ENCODE measurements around the gene EPN3. TPM values are rescaled to one million over a fixed set of nuclear protein-coding genes. Genes with fewer than 3 reads are reported as not detected.

EPN3 gene
- polyA plus RNA-seq, 1 donor (not counting 4 experiments of a cell fraction or from before 2014, with no cell fraction given): 66.7 TPM

DNA sequence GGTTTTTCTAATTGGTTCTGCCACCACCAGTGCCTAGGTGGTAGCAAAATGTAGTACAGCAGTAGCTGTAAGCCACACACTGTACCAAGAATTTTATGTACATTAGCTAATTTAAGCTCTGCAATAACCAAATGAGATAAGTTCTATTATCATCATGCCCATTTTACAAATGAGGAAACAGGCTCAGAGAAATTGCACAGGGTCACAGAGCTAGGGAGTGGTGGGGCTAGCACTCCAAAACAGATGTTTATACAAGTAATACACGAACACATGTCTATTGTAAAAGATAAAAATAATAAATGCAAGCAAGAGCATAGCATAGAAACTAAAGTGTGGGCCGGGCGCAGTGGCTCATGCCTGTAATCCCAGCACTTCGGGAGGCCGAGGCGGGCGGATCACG, 40.3 kb upstream of the EPN3 start:
- dilution Hi-C loops (cut with MboI; ENCODE audit: extremely low pct_ligation_motif_present, low sequenced_read_pairs): no loop called here
- Histone ChIP-seq H2AFZ (ENCODE audit: control insufficient read depth, low read length) (no peak overlapping the region), H4K20me1 (ENCODE audit: control insufficient read depth, extremely low read depth, insufficient read depth, low read length) (no peaks in the 10 kb centered on the region), H3K9ac (ENCODE audit: control insufficient read depth, extremely low read depth, insufficient read depth, low read length) (no peak overlapping the region), H3K27ac (ENCODE audit: control insufficient read depth, insufficient read depth, low read length) (no peak overlapping the region), H3K27me3 (ENCODE audit: control insufficient read depth, extremely low read depth, insufficient read depth, low read length) (no peaks in the 10 kb centered on the region), H3K4me1 (ENCODE audit: control insufficient read depth, extremely low read depth, insufficient read depth, low read length) (peaks cover 14% of the 10 kb centered on the region), H3K9me1 (ENCODE audit: control insufficient read depth, extremely low read depth, insufficient read depth, low read length) (no peaks in the 10 kb centered on the region), H3K9me3 (ENCODE audit: control insufficient read depth, low read depth, low read length) (no peaks in the 10 kb centered on the region), H3K4me3 (ENCODE audit: control insufficient read depth in 2 of 3, extremely low read depth in 1 of 3, insufficient read depth in 2 of 3, low read depth in 1 of 3, low read length in 3 of 3) (no peak overlapping the region), H3K4me2 (ENCODE audit: control insufficient read depth, extremely low read depth, insufficient read depth, low read depth, low read length) (no peak overlapping the region), H3K36me3 (ENCODE audit: control insufficient read depth in 2 of 2, extremely low read depth in 1 of 2, insufficient read depth in 2 of 2, low read length in 2 of 2) (no peaks in the 10 kb centered on the region), H3K79me2 (ENCODE audit: control insufficient read depth, insufficient read depth, low read length) (no peaks in the 10 kb centered on the region)
- TF ChIP-seq, protein P1, sequence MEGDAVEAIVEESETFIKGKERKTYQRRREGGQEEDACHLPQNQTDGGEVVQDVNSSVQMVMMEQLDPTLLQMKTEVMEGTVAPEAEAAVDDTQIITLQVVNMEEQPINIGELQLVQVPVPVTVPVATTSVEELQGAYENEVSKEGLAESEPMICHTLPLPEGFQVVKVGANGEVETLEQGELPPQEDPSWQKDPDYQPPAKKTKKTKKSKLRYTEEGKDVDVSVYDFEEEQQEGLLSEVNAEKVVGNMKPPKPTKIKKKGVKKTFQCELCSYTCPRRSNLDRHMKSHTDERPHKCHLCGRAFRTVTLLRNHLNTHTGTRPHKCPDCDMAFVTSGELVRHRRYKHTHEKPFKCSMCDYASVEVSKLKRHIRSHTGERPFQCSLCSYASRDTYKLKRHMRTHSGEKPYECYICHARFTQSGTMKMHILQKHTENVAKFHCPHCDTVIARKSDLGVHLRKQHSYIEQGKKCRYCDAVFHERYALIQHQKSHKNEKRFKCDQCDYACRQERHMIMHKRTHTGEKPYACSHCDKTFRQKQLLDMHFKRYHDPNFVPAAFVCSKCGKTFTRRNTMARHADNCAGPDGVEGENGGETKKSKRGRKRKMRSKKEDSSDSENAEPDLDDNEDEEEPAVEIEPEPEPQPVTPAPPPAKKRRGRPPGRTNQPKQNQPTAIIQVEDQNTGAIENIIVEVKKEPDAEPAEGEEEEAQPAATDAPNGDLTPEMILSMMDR (optimal IDR thresholded peaks at IDR 0.05 in 1 of 3, IDR thresholded peaks at IDR 0.05 in 1 of 3, conservative IDR thresholded peaks at IDR 0.05 in 1 of 3; ENCODE audit: extremely low read depth in 1 of 3, insufficient read depth in 2 of 3, low read length in 3 of 3): no peak
- FAIRE-seq (no peak), DNase-seq (ENCODE audit: low read depth, low spot score) (no peak)

DNA sequence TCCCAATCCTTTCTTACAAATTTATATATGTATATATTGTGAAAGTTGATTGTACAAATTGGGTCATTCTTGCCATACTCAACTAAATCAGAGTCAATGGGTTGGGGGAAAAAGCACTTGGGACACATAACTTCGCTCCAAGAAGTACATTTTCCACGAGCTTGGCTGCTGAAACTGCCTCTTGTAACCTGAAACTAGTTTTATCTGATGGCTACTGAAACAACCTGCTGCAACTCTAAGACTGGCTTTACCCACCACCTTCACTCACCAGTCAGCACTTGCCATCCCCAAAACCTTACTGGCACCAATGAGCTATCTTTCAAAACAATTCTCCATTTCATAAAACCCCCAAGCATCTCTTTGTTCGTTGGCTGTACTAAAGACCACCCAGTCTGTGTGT, 38.8 kb upstream of the EPN3 start:
- no peak overlapping the region for H2AFZ ChIP-seq (ENCODE audit: control insufficient read depth, low read length)
- H4K20me1 ChIP-seq (ENCODE audit: control insufficient read depth, extremely low read depth, insufficient read depth, low read length): no peaks in the 10 kb centered on the region
- no peaks in the 10 kb centered on the region for H3K27me3 ChIP-seq (ENCODE audit: control insufficient read depth, extremely low read depth, insufficient read depth, low read length)
- H3K9me1 ChIP-seq (ENCODE audit: control insufficient read depth, extremely low read depth, insufficient read depth, low read length): no peaks in the 10 kb centered on the region
- H3K9me3 ChIP-seq (ENCODE audit: control insufficient read depth, low read depth, low read length): no peaks in the 10 kb centered on the region
- no peak overlapping the region for H3K4me2 ChIP-seq (ENCODE audit: control insufficient read depth, extremely low read depth, insufficient read depth, low read depth, low read length)
- H3K4me3 ChIP-seq (ENCODE audit: control insufficient read depth in 2 of 3, extremely low read depth in 1 of 3, insufficient read depth in 2 of 3, low read depth in 1 of 3, low read length in 3 of 3): no peak overlapping the region
- H3K27ac ChIP-seq (ENCODE audit: control insufficient read depth, insufficient read depth, low read length): no peak overlapping the region
- no peaks in the 10 kb centered on the region for H3K79me2 ChIP-seq (ENCODE audit: control insufficient read depth, insufficient read depth, low read length)
- H3K4me1 ChIP-seq (ENCODE audit: control insufficient read depth, extremely low read depth, insufficient read depth, low read length): peaks cover 10% of the 10 kb centered on the region
- H3K9ac ChIP-seq (ENCODE audit: control insufficient read depth, extremely low read depth, insufficient read depth, low read length): no peak overlapping the region
- H3K36me3 ChIP-seq (ENCODE audit: control insufficient read depth in 2 of 2, extremely low read depth in 1 of 2, insufficient read depth in 2 of 2, low read length in 2 of 2): no peaks in the 10 kb centered on the region
- FAIRE-seq (no peak), DNase-seq (ENCODE audit: low read depth, low spot score) (no peak)
- no peak for TF ChIP-seq EZH2 (IDR thresholded peaks at IDR 0.05; ENCODE audit: low read length)
- TF ChIP-seq, protein P1 (optimal IDR thresholded peaks at IDR 0.05 in 1 of 3, IDR thresholded peaks at IDR 0.05 in 1 of 3, conservative IDR thresholded peaks at IDR 0.05 in 1 of 3; ENCODE audit: extremely low read depth in 1 of 3, insufficient read depth in 2 of 3, low read length in 3 of 3): no peak
- dilution Hi-C loops (cut with MboI; ENCODE audit: extremely low pct_ligation_motif_present, low sequenced_read_pairs): no loop called here

Data from keratinocyte (primary cell).